HG02623 (cell line): ENCODE measurements around the gene MUC15.
"Not testable (repeated sequence)": the region's sequence is repeated elsewhere in the genome, so short reads cannot be mapped to it uniquely, and the experiment has no call there.

ENCODE experiments used
- ATAC-seq: cut with Tn5 transposase; IDR thresholded peaks from one replicate; pipeline ENCODE4 v1.9.1; 2021; ENCODE audit warnings: moderate library complexity; ENCODE audit not compliant: unreplicated experiment

MUC15 gene

GRCh38 chr11:26571861-26572654, at the start of gene MUC15:
Gene MUC15 (minus strand): TSS chr11:26572263. CDS start chr11:26567094, 5,169 bp downstream.
- no peak for ATAC-seq

GRCh38 chr11:26621132-26621531, 49.1 kb upstream of the MUC15 start:
- no peak for ATAC-seq

DNA sequence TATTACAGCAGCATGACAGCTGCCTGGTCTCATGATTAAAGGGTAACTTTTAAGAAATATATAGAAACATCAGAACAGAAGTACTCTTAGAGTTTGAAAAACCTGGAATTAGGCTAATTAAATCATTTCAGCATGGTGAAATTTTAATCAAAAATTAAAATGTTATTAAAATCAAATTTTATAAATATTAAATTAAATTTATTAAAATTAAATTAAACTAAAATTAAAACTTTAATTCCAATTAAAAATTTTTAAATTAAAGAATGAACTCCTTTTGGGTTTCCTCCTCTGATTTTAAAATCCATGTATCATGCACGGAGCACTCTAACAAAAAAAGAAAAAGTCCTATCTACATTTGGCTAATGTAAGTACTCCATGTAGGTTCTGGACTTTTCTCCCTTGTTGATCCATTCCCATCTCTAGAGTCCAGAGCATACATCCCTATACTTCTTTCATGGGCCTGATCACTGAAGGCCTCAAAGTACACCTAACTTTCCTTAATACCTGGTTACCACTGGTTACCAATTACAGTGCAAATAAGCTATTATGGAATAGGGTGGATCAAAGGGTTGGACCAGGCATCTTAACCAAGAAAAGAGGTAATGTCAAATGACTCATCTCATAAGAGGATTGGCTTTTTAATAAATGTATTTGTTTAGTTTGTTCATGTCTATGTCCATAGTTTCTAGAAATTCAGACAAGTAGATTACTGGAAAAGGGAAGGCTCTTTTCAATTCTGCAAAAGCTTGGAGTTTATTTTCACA, 48.4 kb upstream of the MUC15 start:
- no peak for ATAC-seq

- ATAC-seq, result no peak
Measured at GRCh38 chr11:26618441-26618840, 46.4 kb upstream of the MUC15 start.

- ATAC-seq, result no peak
Measured at GRCh38 chr11:26613759-26614158, 41.7 kb upstream of the MUC15 start.

- peak; percentile 23 for ATAC-seq
Measured at GRCh38 chr11:26608507-26609146, 36.6 kb upstream of the MUC15 start.

- ATAC-seq, result peak; percentile 64
Measured at GRCh38 chr11:26607725-26608506, 35.9 kb upstream of the MUC15 start.

GRCh38 chr11:26599876-26600434, 27.9 kb upstream of the MUC15 start:
- no peak for ATAC-seq

DNA sequence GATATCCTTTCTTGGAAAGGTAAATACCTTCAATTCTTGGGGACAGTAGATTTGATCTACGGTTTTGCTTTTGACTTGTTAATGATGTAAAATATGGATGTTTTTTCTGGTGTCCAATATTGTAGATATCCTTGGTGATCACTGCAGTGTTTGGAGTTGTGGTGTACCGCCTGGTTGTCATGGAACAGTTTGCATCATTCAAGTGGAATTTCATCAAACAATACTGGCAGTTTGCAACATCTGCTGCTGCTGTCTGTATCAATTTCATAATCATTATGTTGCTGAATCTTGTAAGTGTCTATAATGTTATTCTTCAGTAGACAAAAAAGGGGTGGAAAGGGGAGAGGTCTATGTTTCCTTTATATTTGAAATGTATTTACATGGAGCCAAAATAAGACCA, 27.4 kb upstream of the MUC15 start:
- no peak for ATAC-seq

GRCh38 chr11:26597899-26598298, 25.8 kb upstream of the MUC15 start:
- ATAC-seq, result no peak

DNA sequence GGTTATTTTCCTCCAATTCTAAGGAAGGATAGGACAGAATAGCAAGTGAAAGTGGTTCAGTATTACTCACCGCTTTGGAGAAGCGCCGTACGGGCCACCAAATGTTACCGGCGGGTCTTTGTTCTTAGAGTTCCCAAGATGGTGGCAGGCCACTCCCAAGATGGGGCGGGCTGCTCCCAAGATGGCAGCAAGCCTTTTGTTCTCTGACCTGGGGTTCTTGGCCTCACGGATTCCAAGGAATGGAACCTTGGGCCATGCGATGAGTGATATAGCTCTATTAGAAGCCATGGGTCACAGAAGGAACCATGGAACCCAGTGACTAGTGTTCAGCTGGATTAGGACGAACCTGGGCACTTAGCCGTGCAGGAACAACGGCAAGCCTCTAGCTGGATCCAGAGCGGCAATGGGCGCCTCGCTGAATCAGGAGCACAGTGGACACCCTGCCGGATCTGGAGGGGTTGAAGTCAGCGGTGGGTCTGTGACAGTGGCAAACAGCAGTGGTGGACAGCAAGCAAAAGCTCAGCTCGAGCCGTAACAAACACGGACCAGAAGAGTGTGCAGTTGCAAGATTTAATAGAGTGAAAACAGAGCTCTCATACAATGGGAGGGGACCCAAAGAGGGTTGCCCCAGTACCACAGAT, 25.1 kb upstream of the MUC15 start:
- ATAC-seq, result not testable (repeated sequence)

DNA sequence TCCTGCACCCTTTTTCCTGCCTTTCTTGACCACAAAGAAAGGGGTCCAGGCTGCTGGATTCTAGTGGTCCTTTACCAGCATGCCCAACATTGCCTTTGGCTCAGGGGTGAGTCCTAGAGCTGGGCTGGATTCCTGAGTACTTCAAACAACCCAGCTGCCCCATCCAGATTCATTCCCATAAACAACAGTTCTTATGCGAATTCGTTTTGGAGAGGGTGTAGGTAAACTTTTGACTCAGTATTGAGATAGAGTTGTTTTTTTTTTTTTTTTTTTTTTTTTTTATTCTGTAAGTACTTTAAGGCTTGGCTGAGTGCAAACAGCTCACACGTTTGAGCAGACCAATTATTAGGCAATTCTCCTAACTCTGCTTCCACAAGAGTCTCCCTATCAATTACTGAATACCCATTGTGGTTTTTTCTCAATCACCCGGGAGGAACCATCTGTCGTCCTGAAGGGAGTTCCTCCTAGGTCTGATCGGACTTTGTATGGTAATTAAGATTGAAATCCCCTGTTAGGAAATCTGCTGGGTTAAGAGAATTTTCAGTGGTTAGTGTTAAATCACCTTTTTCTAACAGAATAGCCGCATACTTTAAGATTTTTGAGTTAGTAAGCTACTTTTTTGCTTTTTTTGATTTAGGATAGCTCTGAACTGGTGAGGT, 23.3 kb upstream of the MUC15 start:
- ATAC-seq, result not testable (repeated sequence)

DNA sequence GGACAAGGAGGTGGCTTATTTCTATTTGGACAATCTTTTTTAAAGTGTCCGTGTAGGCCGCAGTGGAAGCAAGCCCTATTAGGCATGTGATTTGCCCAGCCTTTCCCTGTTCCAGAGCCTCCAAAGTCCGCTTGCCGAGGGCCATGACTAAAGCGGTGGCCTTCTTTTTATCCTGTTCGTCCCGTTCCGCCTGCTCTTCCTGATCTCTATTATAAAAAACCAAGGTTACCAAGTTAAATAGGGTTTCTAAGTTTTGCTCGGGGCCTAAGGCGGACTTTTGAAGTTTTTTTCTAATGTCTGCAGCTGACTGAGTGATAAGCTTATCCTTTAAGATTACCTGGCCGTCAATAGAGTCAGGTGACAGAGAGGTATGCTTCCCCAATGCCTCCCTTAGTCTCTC, 21.6 kb upstream of the MUC15 start:
- no peak for ATAC-seq

DNA sequence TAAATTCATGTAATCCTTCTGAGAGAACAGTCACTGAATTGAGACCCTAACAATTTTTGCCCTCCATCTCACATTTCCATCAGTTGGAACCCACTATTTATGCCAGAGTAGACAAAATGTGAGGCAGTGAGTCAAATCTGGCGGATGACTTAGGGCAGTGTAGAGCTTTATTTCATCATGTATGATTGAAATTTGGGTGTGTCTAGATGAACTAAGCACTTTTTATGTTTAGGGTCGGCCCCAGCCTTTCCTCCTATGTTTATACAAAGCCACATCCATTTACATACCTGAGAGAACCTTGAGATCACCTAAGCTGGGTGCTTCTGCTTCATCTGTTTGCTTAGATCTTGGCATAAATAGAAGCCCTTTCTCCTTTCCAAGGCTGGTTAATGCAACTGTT, 15.0 kb upstream of the MUC15 start:
- ATAC-seq, result no peak

DNA sequence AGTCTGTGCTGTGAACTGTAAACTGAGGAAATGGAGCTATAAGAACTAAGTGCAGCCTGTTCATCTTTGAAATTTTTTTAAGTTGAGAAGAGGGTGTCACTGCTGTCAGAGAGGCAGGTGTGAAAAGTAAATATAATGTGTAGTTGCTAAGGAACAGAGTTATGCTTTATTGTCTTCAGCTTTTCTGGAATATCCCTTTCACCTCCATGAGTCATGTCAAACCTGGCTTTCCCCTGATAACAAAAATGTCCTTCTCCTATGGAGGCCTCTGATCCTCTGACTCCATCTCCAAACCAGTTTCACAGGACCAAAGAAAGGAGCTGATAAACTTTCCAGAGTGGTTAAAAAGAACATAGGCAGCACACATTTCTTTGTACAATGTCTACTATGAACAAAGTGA, 12.8 kb upstream of the MUC15 start:
- no peak for ATAC-seq

- no peak for ATAC-seq
Measured at GRCh38 chr11:26583550-26583949, 11.5 kb upstream of the MUC15 start.

- no peak for ATAC-seq
Measured at GRCh38 chr11:26580929-26581328, 8.9 kb upstream of the MUC15 start.

DNA sequence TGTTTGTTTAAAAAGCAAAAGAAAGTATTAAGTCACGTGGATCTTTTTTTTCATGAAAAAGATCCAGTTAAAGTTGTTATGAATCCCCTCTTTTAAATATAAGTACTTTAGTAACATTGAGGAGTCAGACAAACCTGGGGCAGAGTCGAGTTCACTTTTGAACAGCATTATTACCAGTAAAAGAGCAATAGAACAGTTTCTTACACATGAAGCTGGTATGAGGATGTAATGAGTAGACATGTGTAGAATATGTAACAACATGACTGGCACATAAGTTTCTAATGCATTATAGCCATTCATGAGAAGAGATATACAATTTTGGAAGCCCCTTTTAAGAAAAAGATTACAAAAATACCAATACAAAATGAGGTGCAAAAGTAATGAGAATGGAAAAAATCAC, 7.6 kb upstream of the MUC15 start:
- ATAC-seq, result no peak

- no peak for ATAC-seq
Measured at GRCh38 chr11:26578998-26579661, 7.1 kb upstream of the MUC15 start.
